ENCODE data around the gene CACNA1C.

- no peak for TF ChIP-seq CTCF (IDR thresholded peaks at IDR 0.05)
- TF ChIP-seq POLR2A (IDR thresholded peaks at IDR 0.05), result no peak
- TF ChIP-seq EP300 (IDR thresholded peaks at IDR 0.05), result no peak
These were observed 250.2 kb downstream of the CACNA1C start for GRCh38 chr12:2302711-2303580.

Data from tibial nerve (tissue), 4 donors.